ENCODE measurements around the gene PIGS.

- TF ChIP-seq CTCF (IDR thresholded peaks at IDR 0.05) (no peak), EZH2phosphoT487 (IDR thresholded peaks at IDR 0.05) (no peak)
These were observed 39.1 kb upstream of the PIGS start for GRCh38 chr17:28610376-28610775.
